ENCODE measurements around the gene DLG2.
"Not testable (repeated sequence)": the region's sequence is repeated elsewhere in the genome, so short reads cannot be mapped to it uniquely, and the experiment has no call there.

Gene DLG2

GRCh38 chr11:83734120-83734519 is 1893.0 kb downstream of the DLG2 start:
- Histone ChIP-seq H3K4me2 (ENCODE audit: low read depth, low read length) (no peak overlapping the region), H4K20me1 (ENCODE audit: insufficient read depth, low read length) (no peaks in the 10 kb centered on the region), H3K4me1 (ENCODE audit: low read length) (no peaks in the 10 kb centered on the region), H3K9me3 (replicated peaks; ENCODE audit: insufficient read depth, low read length) (no peaks in the 10 kb centered on the region), H3K36me3 (replicated peaks; ENCODE audit: insufficient read depth, low read length) (no peaks in the 10 kb centered on the region), H3F3A (ENCODE audit: insufficient read depth, low read length) (no peaks in the 10 kb centered on the region), H3K79me2 (ENCODE audit: low read length) (no peaks in the 10 kb centered on the region), H3K27ac (ENCODE audit: low read length) (no peak overlapping the region), H3K27me3 (replicated peaks; ENCODE audit: insufficient read depth, low read length) (no peaks in the 10 kb centered on the region), H2AFZ (ENCODE audit: low read length) (no peak overlapping the region), H3K9ac (ENCODE audit: low read length) (no peak overlapping the region), H3K9me2 (replicated peaks; ENCODE audit: insufficient read depth, low read length) (no peaks in the 10 kb centered on the region), H3K4me3 (ENCODE audit: low read length) (no peak overlapping the region)
- TF ChIP-seq EZH2 (optimal IDR thresholded peaks at IDR 0.05; ENCODE audit: low read depth, low read length), result no peak
- no peak for TF ChIP-seq CTCF (IDR thresholded peaks at IDR 0.05; ENCODE audit: low read length)
- no peak for TF ChIP-seq EZH2phosphoT487 (IDR thresholded peaks at IDR 0.05; ENCODE audit: low read length)
- DNase-seq, result no peak

- not testable (repeated sequence) for H3K4me1 ChIP-seq (ENCODE audit: low read length); H4K20me1 ChIP-seq (ENCODE audit: insufficient read depth, low read length)
Measured at GRCh38 chr11:83731288-83731687, 1895.9 kb downstream of the DLG2 start.

GRCh38 chr11:83728281-83728680 is 1898.9 kb downstream of the DLG2 start:
- no peaks in the 10 kb centered on the region for H3K4me1 ChIP-seq (ENCODE audit: low read length)
- H3K27ac ChIP-seq (ENCODE audit: low read length), result no peak overlapping the region
- no peak overlapping the region for H3K4me3 ChIP-seq (ENCODE audit: low read length)
- no peaks in the 10 kb centered on the region for H3K79me2 ChIP-seq (ENCODE audit: low read length)
- no peaks in the 10 kb centered on the region for H4K20me1 ChIP-seq (ENCODE audit: insufficient read depth, low read length)
- no peak overlapping the region for H3K9ac ChIP-seq (ENCODE audit: low read length)
- no peaks in the 10 kb centered on the region for H3K9me2 ChIP-seq (replicated peaks; ENCODE audit: insufficient read depth, low read length)
- TF ChIP-seq EZH2phosphoT487 (IDR thresholded peaks at IDR 0.05; ENCODE audit: low read length) (no peak), CTCF (IDR thresholded peaks at IDR 0.05; ENCODE audit: low read length) (no peak), EZH2 (optimal IDR thresholded peaks at IDR 0.05; ENCODE audit: low read depth, low read length) (no peak)
- H3F3A ChIP-seq (ENCODE audit: insufficient read depth, low read length), result no peaks in the 10 kb centered on the region
- H3K36me3 ChIP-seq (replicated peaks; ENCODE audit: insufficient read depth, low read length), result no peaks in the 10 kb centered on the region
- no peak for DNase-seq
- H2AFZ ChIP-seq (ENCODE audit: low read length), result no peak overlapping the region
- H3K27me3 ChIP-seq (replicated peaks; ENCODE audit: insufficient read depth, low read length), result no peaks in the 10 kb centered on the region
- H3K4me2 ChIP-seq (ENCODE audit: low read depth, low read length), result no peak overlapping the region
- H3K9me3 ChIP-seq (replicated peaks; ENCODE audit: insufficient read depth, low read length), result no peaks in the 10 kb centered on the region

More at GRCh38 chr11:83731288-83731687, 1895.9 kb downstream of the DLG2 start:
- DNase-seq; H3K4me3 ChIP-seq (ENCODE audit: low read length); H3K9me3 ChIP-seq (replicated peaks; ENCODE audit: insufficient read depth, low read length); H3K79me2 ChIP-seq (ENCODE audit: low read length); H3K4me2 ChIP-seq (ENCODE audit: low read depth, low read length); H3K9ac ChIP-seq (ENCODE audit: low read length); H3K27ac ChIP-seq (ENCODE audit: low read length); H3K9me2 ChIP-seq (replicated peaks; ENCODE audit: insufficient read depth, low read length); H3K36me3 ChIP-seq (replicated peaks; ENCODE audit: insufficient read depth, low read length); H3K27me3 ChIP-seq (replicated peaks; ENCODE audit: insufficient read depth, low read length); H2AFZ ChIP-seq (ENCODE audit: low read length); H3F3A ChIP-seq (ENCODE audit: insufficient read depth, low read length): not testable (repeated sequence)

- Histone ChIP-seq H3K27ac (ENCODE audit: low read length) (no peak overlapping the region), H2AFZ (ENCODE audit: low read length) (no peak overlapping the region), H3K9ac (ENCODE audit: low read length) (no peak overlapping the region), H3K9me2 (replicated peaks; ENCODE audit: insufficient read depth, low read length) (no peaks in the 10 kb centered on the region), H3K27me3 (replicated peaks; ENCODE audit: insufficient read depth, low read length) (no peaks in the 10 kb centered on the region), H3K36me3 (replicated peaks; ENCODE audit: insufficient read depth, low read length) (no peaks in the 10 kb centered on the region), H4K20me1 (ENCODE audit: insufficient read depth, low read length) (no peaks in the 10 kb centered on the region), H3K9me3 (replicated peaks; ENCODE audit: insufficient read depth, low read length) (no peaks in the 10 kb centered on the region), H3K4me1 (ENCODE audit: low read length) (no peaks in the 10 kb centered on the region), H3K4me2 (ENCODE audit: low read depth, low read length) (no peak overlapping the region), H3F3A (ENCODE audit: insufficient read depth, low read length) (no peaks in the 10 kb centered on the region), H3K4me3 (ENCODE audit: low read length) (no peak overlapping the region), H3K79me2 (ENCODE audit: low read length) (no peaks in the 10 kb centered on the region)
- no peak for TF ChIP-seq CTCF (IDR thresholded peaks at IDR 0.05; ENCODE audit: low read length)
- no peak for TF ChIP-seq EZH2phosphoT487 (IDR thresholded peaks at IDR 0.05; ENCODE audit: low read length)
- TF ChIP-seq EZH2 (optimal IDR thresholded peaks at IDR 0.05; ENCODE audit: low read depth, low read length), result no peak
- DNase-seq, result no peak
Measured at GRCh38 chr11:83727251-83727650, 1899.9 kb downstream of the DLG2 start.

Measured in MM.1S (cell line).